ENCODE data around the gene CCDC192. TPM values are rescaled to one million over a fixed set of nuclear protein-coding genes. Genes with fewer than 3 reads are reported as not detected.

Gene CCDC192
- total RNA-seq, 2 experiments from 2014 or later: not detected

DNA sequence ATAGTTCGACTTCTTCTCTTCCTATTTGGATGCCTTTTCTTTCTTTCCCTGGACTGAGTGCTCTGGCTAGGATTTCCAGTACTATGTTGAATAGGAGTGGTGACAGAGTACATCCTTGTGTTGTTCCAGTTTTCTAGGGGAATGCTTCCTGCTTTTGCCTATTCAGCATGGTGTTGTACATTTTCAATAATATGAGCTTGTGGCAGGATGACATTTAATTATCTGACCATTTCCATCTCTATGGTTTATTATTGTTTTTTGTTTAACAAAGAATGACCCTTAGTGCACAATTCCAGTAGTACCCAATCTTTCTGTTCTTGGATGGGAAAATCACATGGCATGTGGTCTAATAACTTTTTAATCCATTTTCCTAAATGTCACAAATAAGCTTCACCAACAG lies 244.8 kb downstream of the CCDC192 start:
- H3K4me1 Mint-ChIP-seq: no peaks in the 10 kb centered on the region
- H3K4me3 Mint-ChIP-seq: no peak overlapping the region
- H3K27ac Mint-ChIP-seq: no peak overlapping the region
- DNase-seq (no peak), ATAC-seq (no peak)
- H3K9me3 Mint-ChIP-seq (ENCODE audit: low read depth): no peaks in the 10 kb centered on the region
- CTCF ChIA-PET: no interaction called here
- H3K27me3 Mint-ChIP-seq: no peaks in the 10 kb centered on the region
- no peaks in the 10 kb centered on the region for H3K36me3 Mint-ChIP-seq

DNA sequence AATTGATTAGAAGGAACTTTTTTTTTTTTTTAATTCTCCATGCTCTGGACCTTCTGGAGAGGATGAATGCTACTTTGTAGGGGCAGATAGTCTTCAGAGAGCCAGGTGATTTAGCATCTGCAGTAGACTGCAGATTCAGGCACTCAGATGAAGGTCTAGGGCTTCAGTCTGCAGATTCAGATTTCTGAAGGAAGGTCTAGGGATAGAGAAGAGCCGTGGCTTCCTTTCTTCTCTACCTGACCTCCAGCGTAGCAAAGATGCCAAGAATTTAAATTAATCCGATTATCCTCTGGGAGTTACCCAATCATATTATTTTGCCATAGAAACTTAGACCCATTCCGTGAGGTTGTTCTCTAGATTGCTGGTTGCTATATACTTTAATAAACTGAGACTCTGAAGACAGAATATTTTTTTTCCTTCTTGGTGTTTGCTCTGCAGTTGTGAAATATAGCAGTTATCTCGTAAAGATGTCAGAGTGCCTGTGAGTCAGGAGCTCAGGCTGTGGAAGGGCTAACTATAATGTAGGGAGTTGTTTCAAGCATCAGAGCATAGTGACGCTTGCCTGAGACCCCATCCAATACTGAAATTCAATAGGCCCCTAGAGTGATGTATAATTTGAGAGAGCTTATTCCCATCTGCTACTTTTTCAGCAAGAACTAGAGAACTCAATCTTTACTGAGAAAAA lies 247.7 kb downstream of the CCDC192 start:
- CTCF ChIA-PET: no interaction called here
- ATAC-seq: no peak

DNA sequence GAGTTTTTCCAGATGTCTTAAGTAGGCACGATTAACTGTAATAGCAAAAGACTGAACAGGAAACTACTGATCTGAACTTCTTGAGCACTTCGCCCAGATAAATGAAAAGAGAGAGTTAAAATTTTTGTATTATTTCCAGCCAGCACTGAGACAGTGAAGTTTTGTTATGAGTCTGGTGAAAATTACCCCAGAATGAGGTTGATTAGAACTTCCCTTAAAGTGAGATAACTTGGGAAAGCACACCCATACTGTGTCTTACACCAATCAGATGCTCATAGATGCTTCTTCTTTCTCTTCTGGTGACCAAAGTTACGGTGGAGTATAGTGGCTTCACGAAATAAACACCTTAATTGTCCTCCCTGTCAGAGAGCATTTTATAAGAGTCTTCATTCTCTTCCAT lies 248.6 kb downstream of the CCDC192 start:
- H3K4me1 Mint-ChIP-seq: no peaks in the 10 kb centered on the region
- H3K27me3 Mint-ChIP-seq: no peaks in the 10 kb centered on the region
- no peak overlapping the region for H3K27ac Mint-ChIP-seq
- CTCF ChIA-PET: no interaction called here
- DNase-seq (no peak), ATAC-seq (no peak)
- H3K4me3 Mint-ChIP-seq: no peak overlapping the region
- no peaks in the 10 kb centered on the region for H3K9me3 Mint-ChIP-seq (ENCODE audit: low read depth)
- H3K36me3 Mint-ChIP-seq: peaks cover 1% of the 10 kb centered on the region

More for the DNA sequence above, 247.7 kb downstream of the CCDC192 start:
- H3K9me3 Mint-ChIP-seq (ENCODE audit: low read depth): no peaks in the 10 kb centered on the region
- no peaks in the 10 kb centered on the region for H3K4me1 Mint-ChIP-seq
- no peak for DNase-seq
- peaks cover 1% of the 10 kb centered on the region for H3K36me3 Mint-ChIP-seq
- no peak overlapping the region for H3K27ac Mint-ChIP-seq
- H3K27me3 Mint-ChIP-seq: no peaks in the 10 kb centered on the region
- H3K4me3 Mint-ChIP-seq: no peak overlapping the region

DNA sequence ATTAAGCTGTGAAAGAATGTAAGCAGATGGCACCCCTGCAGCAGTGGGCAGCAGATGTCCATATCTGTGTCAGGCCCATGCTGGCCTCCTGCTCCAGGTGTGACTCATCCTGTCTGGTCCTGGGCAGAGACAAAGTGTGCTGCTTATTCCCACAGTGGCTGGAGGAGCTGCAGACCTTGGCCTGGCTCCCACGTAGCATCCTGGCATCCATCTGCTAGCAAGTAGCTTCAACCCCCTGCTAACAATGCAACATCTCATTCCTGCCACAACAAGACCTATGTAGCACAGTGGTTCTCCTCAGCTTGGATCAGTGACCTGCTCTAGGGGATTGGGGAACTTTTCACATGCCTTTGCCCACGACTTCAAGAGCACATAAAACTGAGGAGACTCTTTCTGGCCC lies 254.0 kb downstream of the CCDC192 start:
- DNase-seq: no peak
- Mint-ChIP-seq H3K9me3 (ENCODE audit: low read depth) (no peaks in the 10 kb centered on the region), H3K27ac (no peak overlapping the region), H3K27me3 (no peaks in the 10 kb centered on the region), H3K4me3 (no peak overlapping the region), H3K4me1 (peaks cover 2% of the 10 kb centered on the region), H3K36me3 (peaks cover 1% of the 10 kb centered on the region)
- CTCF ChIA-PET: no interaction called here
- no peak for ATAC-seq

DNA sequence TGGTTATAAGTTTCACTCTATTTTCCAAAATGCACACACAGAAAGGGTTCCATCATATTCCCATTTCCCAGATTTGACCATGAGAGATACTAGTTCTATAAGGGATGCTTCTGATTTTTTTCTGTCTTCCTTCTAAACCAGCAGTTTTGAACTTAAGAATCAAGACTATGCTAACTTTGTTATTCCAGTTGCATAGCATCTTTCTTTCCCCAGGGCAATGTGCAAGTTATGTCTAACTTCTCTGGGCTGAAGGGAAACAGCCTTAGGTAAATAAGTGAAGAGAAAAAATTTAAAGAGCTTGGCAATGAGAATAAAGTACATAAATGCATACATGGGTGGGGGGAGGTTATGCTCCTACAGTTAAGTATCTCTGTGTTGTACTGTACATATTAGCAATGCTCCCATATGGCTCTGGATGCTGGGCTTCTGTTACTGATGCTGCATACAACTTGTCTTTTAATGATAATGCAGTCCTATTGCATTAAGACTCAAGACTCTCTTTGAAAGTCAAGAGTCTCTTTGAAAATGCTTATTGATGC lies 254.6 kb downstream of the CCDC192 start:
- Mint-ChIP-seq H3K4me1 (peaks cover 2% of the 10 kb centered on the region), H3K27me3 (no peaks in the 10 kb centered on the region), H3K36me3 (peaks cover 1% of the 10 kb centered on the region), H3K9me3 (ENCODE audit: low read depth) (no peaks in the 10 kb centered on the region), H3K27ac (no peak overlapping the region), H3K4me3 (no peak overlapping the region)
- ATAC-seq (no peak), DNase-seq (no peak)
- CTCF ChIA-PET: no interaction called here

DNA sequence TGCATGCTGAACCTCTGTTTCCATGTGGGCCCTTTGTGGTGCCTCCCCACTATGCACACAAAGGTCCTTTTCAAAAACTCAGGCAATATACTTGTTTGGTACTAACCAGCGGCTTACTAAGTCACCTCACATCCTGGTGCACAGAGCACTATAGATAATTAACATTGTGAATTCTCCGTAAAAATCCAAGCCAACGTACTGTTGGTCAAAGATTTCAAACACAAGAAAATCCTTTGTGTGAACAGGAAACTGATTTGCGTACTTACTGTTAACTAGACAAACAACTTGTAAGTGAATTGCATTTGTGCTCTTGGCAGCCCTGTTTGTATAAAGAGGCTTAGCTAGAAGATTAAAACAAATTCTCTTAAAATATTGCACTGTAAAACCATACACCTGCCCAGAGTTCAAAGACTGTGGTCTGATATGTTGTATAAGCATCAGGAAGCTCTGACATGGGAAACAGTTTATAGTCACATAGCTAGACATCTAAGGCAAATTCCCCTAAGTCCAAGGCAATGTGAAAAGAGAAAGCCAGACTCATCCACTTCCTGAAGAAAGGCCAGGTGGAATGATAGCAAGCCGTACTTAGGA lies 255.3 kb downstream of the CCDC192 start:
- Mint-ChIP-seq H3K27ac (no peak overlapping the region), H3K4me3 (no peak overlapping the region), H3K9me3 (ENCODE audit: low read depth) (no peaks in the 10 kb centered on the region), H3K27me3 (no peaks in the 10 kb centered on the region), H3K36me3 (peaks cover 1% of the 10 kb centered on the region), H3K4me1 (peaks cover 2% of the 10 kb centered on the region)
- ATAC-seq: no peak
- CTCF ChIA-PET: no interaction called here
- DNase-seq: no peak

DNA sequence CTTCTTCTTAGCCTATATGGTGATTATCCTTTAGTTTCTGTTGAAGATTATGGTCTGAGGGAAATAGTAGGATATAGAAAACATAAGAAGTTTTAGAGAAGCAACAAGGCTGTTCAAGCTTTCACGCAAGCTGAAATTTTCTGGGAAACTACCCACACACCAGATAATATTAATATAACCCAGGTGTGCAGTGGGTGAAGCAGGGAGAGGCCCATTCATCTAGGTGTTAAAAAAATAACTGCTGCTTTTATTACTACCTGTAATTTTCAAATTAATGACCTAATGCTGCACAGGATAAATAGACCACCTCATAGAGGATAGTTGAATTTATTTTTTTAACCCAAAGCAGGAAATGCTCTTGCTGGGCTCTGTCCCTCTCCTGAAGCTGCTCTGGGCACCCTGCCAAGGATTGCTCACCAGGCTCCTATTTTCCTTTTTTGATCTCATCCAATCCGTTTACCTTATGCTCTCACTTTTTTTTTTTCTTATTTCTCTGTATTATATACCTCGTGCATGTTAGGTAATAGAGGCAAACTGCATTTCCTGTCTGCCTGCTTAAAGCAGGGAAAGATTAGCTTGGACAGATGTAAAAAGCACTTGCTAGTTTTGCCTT lies 256.1 kb downstream of the CCDC192 start:
- DNase-seq (no peak), ATAC-seq (no peak)
- no peaks in the 10 kb centered on the region for H3K27me3 Mint-ChIP-seq
- H3K4me1 Mint-ChIP-seq: peaks cover 2% of the 10 kb centered on the region
- H3K9me3 Mint-ChIP-seq (ENCODE audit: low read depth): no peaks in the 10 kb centered on the region
- H3K4me3 Mint-ChIP-seq: no peak overlapping the region
- H3K27ac Mint-ChIP-seq: no peak overlapping the region
- H3K36me3 Mint-ChIP-seq: no peaks in the 10 kb centered on the region
- CTCF ChIA-PET: no interaction called here

DNA sequence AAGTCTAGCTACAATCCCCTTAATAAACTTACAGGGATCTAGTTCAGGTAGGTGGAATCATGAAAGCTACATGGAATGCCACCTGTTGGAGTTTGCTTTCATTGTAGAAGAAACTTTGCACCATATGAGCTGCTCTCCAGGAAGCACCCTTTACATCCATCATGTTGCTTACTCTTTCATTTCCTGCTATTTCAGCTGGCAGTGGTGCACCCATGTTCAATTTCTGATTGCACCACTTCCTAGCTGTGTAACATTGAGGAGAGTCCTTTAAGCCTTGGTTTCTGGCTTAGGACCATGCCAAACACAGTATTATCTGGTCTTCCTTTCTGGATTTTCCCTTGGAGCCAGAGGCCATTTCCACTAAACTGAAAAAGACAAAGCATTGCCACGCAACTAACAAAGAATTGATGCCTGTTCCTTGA lies 257.1 kb downstream of the CCDC192 start:
- Mint-ChIP-seq H3K36me3 (no peaks in the 10 kb centered on the region), H3K4me1 (peaks cover 2% of the 10 kb centered on the region), H3K27ac (no peak overlapping the region), H3K27me3 (no peaks in the 10 kb centered on the region), H3K4me3 (no peak overlapping the region), H3K9me3 (ENCODE audit: low read depth) (no peaks in the 10 kb centered on the region)
- DNase-seq: no peak
- no peak for ATAC-seq
- CTCF ChIA-PET: no interaction called here

DNA sequence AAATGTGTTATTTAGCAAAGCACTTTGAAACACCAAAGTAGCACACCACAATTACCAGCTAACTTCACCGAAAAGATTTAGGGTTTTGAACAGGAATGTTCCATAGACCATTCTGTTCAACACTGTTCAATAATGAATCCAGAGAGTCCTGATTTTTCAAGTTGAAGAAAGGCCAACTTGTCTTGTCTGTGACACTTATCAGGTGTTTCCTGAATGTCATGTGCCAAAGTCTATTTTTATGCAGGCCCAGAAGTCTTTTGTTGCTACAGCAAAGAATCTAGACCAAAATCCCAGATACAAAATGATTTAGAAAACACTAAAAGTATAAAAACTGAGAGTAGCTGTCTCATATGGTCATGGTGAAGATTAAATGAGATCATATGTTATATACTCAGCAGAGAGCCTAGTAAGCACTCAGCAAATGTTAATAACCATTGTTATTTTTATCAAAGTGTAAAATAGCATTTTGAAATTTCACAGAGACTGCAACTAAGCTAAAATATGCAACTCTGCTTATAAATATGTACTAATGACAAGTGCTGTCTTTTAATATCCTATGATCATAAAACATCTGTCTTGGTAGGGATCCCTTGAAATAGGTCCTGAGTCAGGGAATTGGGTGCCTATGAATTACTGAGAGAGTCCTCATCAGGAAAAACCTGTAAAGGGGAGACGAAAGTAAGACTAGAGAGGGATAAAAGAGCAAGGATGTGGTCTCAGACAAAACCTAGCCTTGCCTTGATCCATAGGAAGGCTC lies 258.0 kb downstream of the CCDC192 start:
- Mint-ChIP-seq H3K27me3 (no peaks in the 10 kb centered on the region), H3K9me3 (ENCODE audit: low read depth) (no peaks in the 10 kb centered on the region), H3K36me3 (peaks cover 4% of the 10 kb centered on the region), H3K4me3 (no peak overlapping the region), H3K4me1 (peaks cover 2% of the 10 kb centered on the region), H3K27ac (no peak overlapping the region)
- DNase-seq: no peak
- CTCF ChIA-PET: no interaction called here
- ATAC-seq: no peak

DNA sequence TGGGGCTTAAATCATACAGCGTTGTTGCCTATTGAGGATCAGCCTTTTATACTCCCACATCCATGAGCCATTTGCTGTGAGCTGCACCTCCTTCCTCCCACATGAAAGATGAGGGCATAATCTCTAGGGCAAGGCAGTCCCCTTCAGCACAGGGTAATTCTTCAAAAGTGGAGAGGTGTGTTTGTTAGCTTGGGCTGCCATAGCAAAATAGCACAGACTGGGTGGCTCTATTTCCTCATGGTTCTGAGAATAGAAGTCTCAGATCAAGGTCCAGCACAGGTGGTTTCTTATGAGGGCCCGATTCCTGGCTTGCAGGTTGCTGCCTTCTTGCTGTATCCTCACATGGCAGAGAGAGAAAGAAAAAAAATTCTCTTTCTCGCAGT lies 258.6 kb downstream of the CCDC192 start:
- Mint-ChIP-seq H3K27me3 (no peaks in the 10 kb centered on the region), H3K36me3 (peaks cover 4% of the 10 kb centered on the region), H3K27ac (no peak overlapping the region), H3K4me1 (peaks cover 2% of the 10 kb centered on the region), H3K4me3 (no peak overlapping the region), H3K9me3 (ENCODE audit: low read depth) (no peaks in the 10 kb centered on the region)
- ATAC-seq (no peak), DNase-seq (no peak)
- CTCF ChIA-PET: no interaction called here

DNA sequence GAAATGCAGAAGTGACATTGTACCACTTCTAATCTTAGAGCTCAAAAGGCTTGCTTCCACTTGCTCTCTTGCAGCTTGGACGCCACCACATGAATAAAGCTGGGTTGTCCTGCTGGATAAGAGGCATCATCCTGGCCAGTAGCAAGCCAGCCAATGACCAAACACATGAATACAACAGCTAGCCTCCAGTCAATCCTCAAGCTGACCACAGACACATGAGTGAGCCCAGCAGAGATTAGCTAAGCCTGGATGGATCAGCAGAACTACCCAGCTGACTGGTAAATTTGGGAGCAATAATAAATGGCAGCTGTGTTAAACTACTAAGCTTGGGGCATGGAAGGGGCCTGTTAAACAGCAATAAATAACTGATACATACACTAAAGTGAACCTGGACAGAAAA lies 259.3 kb downstream of the CCDC192 start:
- CTCF ChIA-PET: no interaction called here
- H3K27ac Mint-ChIP-seq: no peak overlapping the region
- H3K36me3 Mint-ChIP-seq: peaks cover 4% of the 10 kb centered on the region
- peaks cover 2% of the 10 kb centered on the region for H3K4me1 Mint-ChIP-seq
- DNase-seq (no peak), ATAC-seq (no peak)
- H3K4me3 Mint-ChIP-seq: no peak overlapping the region
- no peaks in the 10 kb centered on the region for H3K27me3 Mint-ChIP-seq
- H3K9me3 Mint-ChIP-seq (ENCODE audit: low read depth): no peaks in the 10 kb centered on the region

DNA sequence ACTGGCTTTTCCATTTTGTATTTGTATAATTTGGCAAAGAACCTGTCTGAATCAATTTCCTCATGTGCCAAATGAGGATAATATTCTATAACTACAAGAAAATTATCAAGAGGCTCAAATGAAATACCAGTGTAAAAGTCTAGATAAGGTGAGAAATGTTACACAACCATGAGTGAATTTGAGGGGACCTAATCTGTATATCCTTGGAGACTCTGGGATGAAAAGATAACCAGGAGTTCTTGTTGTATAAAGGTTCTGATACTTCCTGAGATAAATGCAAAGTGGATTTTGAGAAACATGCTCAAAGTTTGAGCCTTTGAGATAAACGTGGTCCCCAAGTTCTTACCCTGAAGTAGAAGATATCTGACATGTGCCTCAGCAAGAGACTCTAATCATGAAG lies 260.0 kb downstream of the CCDC192 start:
- Mint-ChIP-seq H3K4me1 (peaks cover 2% of the 10 kb centered on the region), H3K36me3 (peaks cover 4% of the 10 kb centered on the region), H3K4me3 (no peak overlapping the region), H3K27me3 (no peaks in the 10 kb centered on the region), H3K9me3 (ENCODE audit: low read depth) (no peaks in the 10 kb centered on the region), H3K27ac (no peak overlapping the region)
- CTCF ChIA-PET: no interaction called here
- ATAC-seq (no peak), DNase-seq (no peak)

DNA sequence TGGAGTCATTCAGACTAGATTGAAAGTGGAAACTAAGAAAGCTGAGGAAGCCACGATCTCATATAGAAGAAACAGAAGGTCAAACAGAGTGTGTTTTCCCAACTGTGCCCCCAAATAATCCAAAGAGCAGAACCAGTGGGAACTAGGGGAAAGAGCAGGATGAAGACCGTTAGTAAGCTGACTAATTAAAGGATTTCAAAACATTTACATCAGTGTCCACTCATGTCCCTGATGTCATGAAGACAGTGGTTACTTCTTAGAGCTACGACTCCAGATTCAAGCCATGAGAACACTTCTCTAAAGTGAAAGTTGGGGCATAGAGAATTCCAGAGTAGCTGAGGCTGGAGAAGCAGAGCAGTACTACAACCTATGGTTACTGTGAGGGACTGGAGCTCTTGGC lies 260.7 kb downstream of the CCDC192 start:
- ATAC-seq: no peak
- Mint-ChIP-seq H3K27ac (no peak overlapping the region), H3K27me3 (no peaks in the 10 kb centered on the region), H3K36me3 (peaks cover 4% of the 10 kb centered on the region), H3K9me3 (ENCODE audit: low read depth) (no peaks in the 10 kb centered on the region), H3K4me3 (no peak overlapping the region), H3K4me1 (peaks cover 2% of the 10 kb centered on the region)
- CTCF ChIA-PET: no interaction called here
- DNase-seq: no peak

Data from activated CD8-positive, alpha-beta memory T cell treated with anti-CD3 and anti-CD28 coated beads, Interleukin-2, amount 10 ng/mL, durations not matched to agents 7 days and 5 days (primary cell).